HG02571 (cell line): Measurements from ENCODE around the gene AIF1.

ENCODE experiments used
- ATAC-seq: cut with Tn5 transposase; IDR thresholded peaks from one replicate; pipeline ENCODE4 v1.9.1; 2021; ENCODE audit warnings: mild to moderate bottlenecking, moderate library complexity; ENCODE audit not compliant: unreplicated experiment

The AIF1 gene

GRCh38 chr6:31620586-31621319 lies 5.7 kb downstream of the AIF1 start, which contains the start of gene PRRC2A:
Gene PRRC2A (plus strand): TSS chr6:31620715. CDS start chr6:31622790, 2,075 bp downstream.
- ATAC-seq = peak; percentile 36

- no peak for ATAC-seq
Observed at GRCh38 chr6:31621320-31621939, 6.4 kb downstream of the AIF1 start.

DNA sequence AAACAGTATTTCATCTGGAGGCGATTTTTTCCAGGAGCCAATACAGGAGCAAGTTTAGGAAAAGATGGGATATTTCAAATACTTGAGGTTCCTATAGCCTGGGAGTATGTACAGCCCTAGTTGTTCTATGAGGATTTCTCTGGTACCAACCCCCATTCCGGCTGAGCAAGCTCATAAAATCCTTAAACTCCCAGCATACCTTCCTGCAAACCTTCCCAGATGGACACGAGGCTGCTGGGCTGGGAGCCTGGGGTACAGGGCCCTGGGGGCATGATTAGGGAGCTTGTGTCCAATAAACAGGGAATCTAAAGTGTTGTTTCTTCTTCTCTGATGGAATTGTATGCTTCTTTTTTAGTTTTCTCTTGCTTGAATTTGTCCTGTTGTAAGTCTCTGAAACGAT lies 7.0 kb downstream of the AIF1 start:
- ATAC-seq = no peak

GRCh38 chr6:31622684-31623091 lies 7.7 kb downstream of the AIF1 start:
- no peak for ATAC-seq

DNA sequence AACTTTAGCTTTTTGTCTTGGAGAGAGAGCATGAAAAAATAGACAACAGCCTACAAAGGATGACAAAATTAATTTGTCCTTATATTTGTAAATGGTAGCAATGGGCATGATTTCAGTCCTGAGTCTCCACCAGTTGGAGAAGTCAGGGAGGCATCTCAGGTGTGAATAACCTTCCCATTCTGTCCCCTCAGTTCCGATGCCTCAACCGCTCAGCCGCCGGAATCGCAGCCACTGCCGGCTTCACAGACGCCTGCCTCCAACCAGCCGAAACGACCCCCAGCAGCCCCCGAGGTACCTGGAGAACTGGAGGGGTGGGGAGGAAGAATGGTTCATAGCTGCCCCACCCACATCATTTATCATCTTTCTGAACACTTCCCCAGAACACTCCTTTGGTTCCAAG lies 9.0 kb downstream of the AIF1 start:
- ATAC-seq = no peak

DNA sequence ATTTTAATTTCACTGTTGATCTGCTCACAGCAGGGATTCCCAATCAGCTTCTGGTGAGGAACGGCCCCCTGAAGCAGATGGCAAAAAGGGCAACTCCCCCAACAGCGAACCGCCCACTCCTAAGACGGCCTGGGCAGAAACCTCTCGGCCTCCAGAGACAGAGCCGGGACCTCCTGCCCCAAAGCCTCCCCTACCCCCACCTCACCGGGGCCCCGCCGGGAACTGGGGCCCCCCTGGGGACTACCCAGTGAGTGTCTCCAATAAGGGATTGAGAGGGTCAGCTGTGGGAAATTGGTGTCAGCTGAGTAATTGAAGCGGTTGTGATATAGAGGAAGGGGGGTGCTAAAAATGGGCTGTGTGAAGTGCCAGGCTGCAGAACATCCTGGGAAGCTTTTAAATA lies 11.9 kb downstream of the AIF1 start:
- no peak for ATAC-seq

- ATAC-seq = no peak
Observed at GRCh38 chr6:31627690-31628287, 12.8 kb downstream of the AIF1 start.

DNA sequence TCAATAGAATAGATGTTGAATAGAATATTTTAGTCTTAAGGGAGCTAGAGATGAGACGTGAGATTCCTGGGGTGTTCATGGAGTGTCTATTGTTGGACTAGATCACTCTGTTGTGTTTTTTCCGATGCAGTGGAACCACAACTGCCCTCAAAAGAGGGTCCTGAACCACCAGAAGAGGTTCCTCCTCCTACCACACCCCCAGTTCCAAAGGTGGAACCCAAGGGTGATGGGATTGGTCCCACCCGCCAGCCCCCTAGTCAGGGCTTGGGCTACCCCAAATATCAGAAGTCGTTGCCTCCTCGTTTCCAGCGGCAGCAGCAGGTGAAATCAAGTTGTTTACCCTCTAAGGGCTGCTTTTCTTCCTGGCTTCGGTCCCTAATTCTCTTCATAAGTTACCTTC lies 14.0 kb downstream of the AIF1 start:
- ATAC-seq = no peak

DNA sequence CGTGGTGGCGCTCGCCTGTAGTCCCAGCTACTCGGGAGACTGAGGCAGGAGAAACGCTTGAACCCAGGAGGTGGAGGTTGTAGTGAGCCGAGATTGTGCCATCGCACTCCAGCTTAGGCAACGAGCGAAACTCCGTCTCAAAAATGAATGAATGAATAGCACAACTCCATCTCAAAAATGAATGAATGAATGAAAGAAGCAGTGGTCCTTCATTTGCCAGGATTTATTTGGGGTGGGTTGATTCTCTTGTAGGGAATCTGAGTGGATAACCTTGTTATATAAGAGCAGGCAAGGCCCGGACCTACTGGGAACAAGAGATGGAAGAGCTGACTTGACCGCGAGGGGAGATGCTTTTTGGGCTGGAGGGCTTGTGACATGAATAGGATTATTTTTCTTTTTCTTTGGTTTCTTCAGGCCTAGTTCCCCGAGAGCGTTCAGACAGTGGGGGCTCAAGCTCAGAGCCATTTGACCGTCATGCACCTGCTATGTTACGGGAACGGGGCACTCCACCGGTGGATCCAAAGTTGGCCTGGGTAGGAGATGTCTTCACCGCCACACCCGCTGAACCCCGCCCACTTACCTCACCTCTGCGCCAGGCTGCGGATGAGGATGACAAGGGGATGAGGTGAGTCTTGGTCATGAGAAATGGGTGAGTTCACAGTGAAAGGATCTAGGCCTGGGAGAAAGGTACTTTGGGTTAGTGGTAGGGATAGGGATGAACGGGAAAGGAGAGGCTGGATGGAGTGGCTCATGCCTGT lies 15.3 kb downstream of the AIF1 start:
- ATAC-seq = no peak

DNA sequence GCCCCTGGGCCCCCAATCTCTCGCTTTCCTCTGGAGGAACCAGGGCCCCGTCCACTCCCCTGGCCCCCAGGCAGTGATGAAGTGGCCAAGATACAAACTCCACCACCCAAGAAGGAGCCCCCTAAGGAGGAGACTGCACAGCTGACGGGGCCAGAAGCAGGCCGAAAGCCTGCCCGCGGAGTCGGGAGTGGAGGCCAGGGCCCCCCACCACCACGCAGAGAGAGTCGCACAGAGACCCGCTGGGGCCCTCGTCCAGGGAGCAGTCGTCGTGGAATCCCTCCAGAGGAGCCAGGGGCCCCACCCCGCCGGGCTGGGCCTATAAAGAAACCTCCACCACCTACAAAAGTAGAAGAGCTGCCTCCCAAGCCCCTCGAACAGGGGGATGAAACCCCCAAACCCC lies 16.2 kb downstream of the AIF1 start:
- ATAC-seq = no peak

DNA sequence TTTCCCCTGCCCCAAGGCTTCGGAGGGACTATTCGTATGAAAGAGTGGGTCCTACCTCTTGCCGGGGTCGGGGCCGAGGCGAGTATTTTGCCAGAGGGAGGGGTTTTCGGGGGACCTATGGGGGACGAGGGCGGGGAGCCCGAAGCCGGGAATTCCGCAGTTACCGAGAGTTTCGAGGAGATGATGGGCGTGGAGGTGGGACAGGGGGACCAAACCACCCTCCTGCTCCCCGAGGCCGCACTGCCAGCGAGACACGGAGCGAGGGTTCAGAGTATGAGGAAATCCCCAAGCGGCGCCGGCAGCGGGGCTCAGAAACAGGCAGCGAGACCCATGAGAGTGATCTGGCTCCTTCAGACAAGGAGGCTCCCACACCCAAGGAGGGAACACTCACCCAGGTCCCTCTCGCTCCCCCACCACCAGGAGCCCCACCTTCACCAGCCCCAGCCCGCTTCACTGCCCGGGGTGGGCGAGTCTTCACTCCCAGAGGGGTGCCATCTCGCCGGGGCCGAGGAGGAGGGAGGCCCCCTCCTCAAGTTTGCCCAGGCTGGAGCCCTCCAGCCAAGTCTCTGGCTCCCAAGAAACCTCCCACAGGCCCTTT lies 16.7 kb downstream of the AIF1 start:
- ATAC-seq = no peak

GRCh38 chr6:31632279-31632946 lies 17.4 kb downstream of the AIF1 start:
- ATAC-seq = no peak

- ATAC-seq = no peak
Observed at GRCh38 chr6:31633447-31633846, 18.4 kb downstream of the AIF1 start.

DNA sequence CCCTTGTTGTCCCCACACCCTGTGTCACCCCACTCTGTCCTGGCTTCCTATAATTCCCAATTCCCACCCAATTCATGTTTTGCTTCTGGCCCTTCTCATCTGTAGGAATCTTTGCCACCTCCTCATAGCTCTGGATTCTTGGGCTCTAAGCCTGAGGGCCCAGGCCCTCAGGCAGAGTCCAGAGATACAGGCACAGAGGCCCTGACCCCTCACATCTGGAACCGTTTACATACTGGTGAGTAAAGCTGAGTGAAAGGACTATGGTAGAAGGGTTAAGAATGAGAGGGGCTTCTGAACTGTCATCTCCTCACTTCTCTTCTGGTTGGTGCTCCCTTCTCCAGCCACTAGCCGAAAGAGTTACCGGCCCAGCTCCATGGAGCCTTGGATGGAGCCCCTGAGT lies 19.1 kb downstream of the AIF1 start:
- no peak for ATAC-seq

GRCh38 chr6:31634969-31635575 lies 20.0 kb downstream of the AIF1 start:
- no peak for ATAC-seq

GRCh38 chr6:31636698-31637596 lies 21.9 kb downstream of the AIF1 start:
- ATAC-seq = no peak

GRCh38 chr6:31639043-31639442 lies 24.0 kb downstream of the AIF1 start:
- ATAC-seq = no peak

GRCh38 chr6:31639449-31639861 lies 24.4 kb downstream of the AIF1 start:
- no peak for ATAC-seq

GRCh38 chr6:31640612-31641011 lies 25.6 kb downstream of the AIF1 start:
- ATAC-seq = no peak
